MV-4-11 (cell line): Measurements from ENCODE around the gene MRPS11.
"Not testable (repeated sequence)": the region's sequence is repeated elsewhere in the genome, so short reads cannot be mapped to it uniquely, and the experiment has no call there.

Source experiments
- DNase-seq: peaks from one replicate; lab custom pipeline; 2025; lab: John Stamatoyannopoulos, UW

The MRPS11 gene

GRCh38 chr15:88467073-88467934 is at the start of gene MRPS11, which contains the start of gene MRPL46:
Gene MRPS11 (plus strand): TSS chr15:88467708. CDS start chr15:88467718, 10 bp downstream.
Gene MRPL46 (minus strand): TSS chr15:88467388. CDS start chr15:88467377, 11 bp downstream.
- DNase-seq: peak; percentile 84

- no peak for DNase-seq
Observed at GRCh38 chr15:88419830-88420229, 47.7 kb upstream of the MRPS11 start.

- no peak for DNase-seq
Observed at GRCh38 chr15:88423331-88423730, 44.2 kb upstream of the MRPS11 start.

GRCh38 chr15:88426304-88426703 is 41.2 kb upstream of the MRPS11 start:
- DNase-seq: no peak

- DNase-seq: no peak
Observed at GRCh38 chr15:88428053-88428452, 39.5 kb upstream of the MRPS11 start.

- DNase-seq: no peak
Observed at GRCh38 chr15:88428805-88429605, 38.5 kb upstream of the MRPS11 start.

- DNase-seq: no peak
Observed at GRCh38 chr15:88430051-88430450, 37.5 kb upstream of the MRPS11 start.

GRCh38 chr15:88431441-88431840 is 36.1 kb upstream of the MRPS11 start:
- DNase-seq: no peak

- DNase-seq: no peak
Observed at GRCh38 chr15:88433046-88433685, 34.3 kb upstream of the MRPS11 start.

- DNase-seq: not testable (repeated sequence)
Observed at GRCh38 chr15:88434106-88434505, 33.4 kb upstream of the MRPS11 start.

GRCh38 chr15:88438181-88438580 is 29.3 kb upstream of the MRPS11 start:
- DNase-seq: no peak

GRCh38 chr15:88440021-88440420 is 27.5 kb upstream of the MRPS11 start:
- peak; percentile 83 for DNase-seq

- no peak for DNase-seq
Observed at GRCh38 chr15:88441076-88441730, 26.3 kb upstream of the MRPS11 start.

- DNase-seq: no peak
Observed at GRCh38 chr15:88447206-88447605, 20.3 kb upstream of the MRPS11 start.

- DNase-seq: no peak
Observed at GRCh38 chr15:88447741-88448140, 19.8 kb upstream of the MRPS11 start.

- DNase-seq: no peak
Observed at GRCh38 chr15:88448991-88449461, 18.5 kb upstream of the MRPS11 start.

GRCh38 chr15:88449581-88449980 is 17.9 kb upstream of the MRPS11 start:
- DNase-seq: no peak

- peak; percentile 53 for DNase-seq
Observed at GRCh38 chr15:88450125-88450798, 17.2 kb upstream of the MRPS11 start.

- no peak for DNase-seq
Observed at GRCh38 chr15:88453651-88454050, 13.9 kb upstream of the MRPS11 start.

- DNase-seq: peak; percentile 40
Observed at GRCh38 chr15:88454236-88454635, 13.3 kb upstream of the MRPS11 start.
